PC-9 (cell line): ENCODE data around the gene AQP12B.

ENCODE experiments used
- EZH2 ChIP-seq: fragments of 200-600 bp; sonication (generic); IDR thresholded peaks from 2 replicates; pipeline ENCODE4 v1.8.0; 2017; ENCODE audit warnings: antibody characterized with exemption, low read depth
- TF ChIP-seq, protein P1 (sequence below): fragments of 200-600 bp; sonication (generic); conservative IDR thresholded peaks from 2 replicates; pipeline ENCODE4 v1.6.1; 2017; ENCODE audit warnings: mixed run types, antibody characterized with exemption, mild to moderate bottlenecking, moderate library complexity

DNA sequence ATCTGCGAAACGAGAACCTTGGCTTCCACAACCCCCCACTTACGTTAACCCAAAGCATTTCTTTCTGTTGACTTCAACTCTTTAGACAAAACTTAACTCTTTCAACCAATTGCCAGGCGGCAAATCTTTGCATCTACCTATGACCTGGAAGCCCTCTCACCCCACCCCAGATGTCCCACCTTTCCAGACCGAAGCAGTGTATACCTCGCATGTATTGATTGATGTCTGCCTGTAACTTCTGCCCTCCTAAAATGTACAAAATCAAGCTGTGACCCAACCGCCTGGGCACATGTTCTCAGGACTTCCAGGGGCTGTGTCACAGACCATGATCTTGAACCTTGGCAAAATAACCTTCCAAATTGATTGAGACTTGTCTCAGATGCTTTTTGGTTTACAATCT lies 12.3 kb downstream of the AQP12B start:
- TF ChIP-seq, protein P1, sequence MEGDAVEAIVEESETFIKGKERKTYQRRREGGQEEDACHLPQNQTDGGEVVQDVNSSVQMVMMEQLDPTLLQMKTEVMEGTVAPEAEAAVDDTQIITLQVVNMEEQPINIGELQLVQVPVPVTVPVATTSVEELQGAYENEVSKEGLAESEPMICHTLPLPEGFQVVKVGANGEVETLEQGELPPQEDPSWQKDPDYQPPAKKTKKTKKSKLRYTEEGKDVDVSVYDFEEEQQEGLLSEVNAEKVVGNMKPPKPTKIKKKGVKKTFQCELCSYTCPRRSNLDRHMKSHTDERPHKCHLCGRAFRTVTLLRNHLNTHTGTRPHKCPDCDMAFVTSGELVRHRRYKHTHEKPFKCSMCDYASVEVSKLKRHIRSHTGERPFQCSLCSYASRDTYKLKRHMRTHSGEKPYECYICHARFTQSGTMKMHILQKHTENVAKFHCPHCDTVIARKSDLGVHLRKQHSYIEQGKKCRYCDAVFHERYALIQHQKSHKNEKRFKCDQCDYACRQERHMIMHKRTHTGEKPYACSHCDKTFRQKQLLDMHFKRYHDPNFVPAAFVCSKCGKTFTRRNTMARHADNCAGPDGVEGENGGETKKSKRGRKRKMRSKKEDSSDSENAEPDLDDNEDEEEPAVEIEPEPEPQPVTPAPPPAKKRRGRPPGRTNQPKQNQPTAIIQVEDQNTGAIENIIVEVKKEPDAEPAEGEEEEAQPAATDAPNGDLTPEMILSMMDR: no peak
- no peak for TF ChIP-seq EZH2
